Parathyroid adenoma (tissue), 2 donors: ENCODE data around the gene HAUS3.

Experiments used
- H2AFZ ChIP-seq: fragments of 300-600 bp; sonication (generic); one replicate; pipeline ENCODE4 v1.7.0; 2017; ENCODE audit warnings: antibody characterized with exemption, mild to moderate bottlenecking
- H3K27ac ChIP-seq: fragments of 300-600 bp; sonication (generic); one replicate; pipeline ENCODE4 v1.7.0; 2017
- H3K27me3 ChIP-seq: fragments of 300-600 bp; sonication (generic); one replicate; pipeline ENCODE4 v1.7.0; 2017; ENCODE audit warnings: low read length; ENCODE audit not compliant: control insufficient read depth, insufficient read depth
- H3K36me3 ChIP-seq: fragments of 300-600 bp; sonication (generic); one replicate; pipeline ENCODE4 v1.7.0; 2017; ENCODE audit warnings: low read length; ENCODE audit not compliant: control insufficient read depth, insufficient read depth
- H3K4me1 ChIP-seq: fragments of 300-600 bp; sonication (generic); one replicate; pipeline ENCODE4 v1.7.0; 2017; ENCODE audit warnings: control low read depth
- H3K4me2 ChIP-seq: fragments of 300-600 bp; sonication (generic); one replicate; pipeline ENCODE4 v1.7.0; 2017; ENCODE audit warnings: low read length
- H3K4me3 ChIP-seq: fragments of 300-600 bp; sonication (generic); one replicate; pipeline ENCODE4 v1.7.0; 2017; ENCODE audit warnings: low read depth, low read length
- H3K79me2 ChIP-seq: fragments of 300-600 bp; sonication (generic); one replicate; pipeline ENCODE4 v1.7.0; 2017; ENCODE audit warnings: control low read depth
- H3K9ac ChIP-seq: fragments of 300-600 bp; sonication (generic); one replicate; pipeline ENCODE4 v1.7.0; 2017; ENCODE audit warnings: mild to moderate bottlenecking
- H3K9me3 ChIP-seq: fragments of 300-600 bp; sonication (generic); one replicate; pipeline ENCODE4 v1.7.0; 2017; ENCODE audit warnings: low read length; ENCODE audit not compliant: control insufficient read depth
- TF ChIP-seq, protein P1 (sequence below): fragments of 300-600 bp; sonication (generic); IDR thresholded peaks from one replicate; pipeline ENCODE4 v1.7.0; 2017; ENCODE audit warnings: antibody characterized with exemption, mild to moderate bottlenecking
- donor health status: primary hyperparathyroidism.

Gene HAUS3

GRCh38 chr4:2194496-2194895, 47.4 kb downstream of the HAUS3 start:
- Histone ChIP-seq H2AFZ (no peak overlapping the region), H3K9me3 (no peaks in the 10 kb centered on the region), H3K79me2 (no peaks in the 10 kb centered on the region), H3K27me3 (no peaks in the 10 kb centered on the region), H3K4me1 (no peaks in the 10 kb centered on the region), H3K36me3 (no peaks in the 10 kb centered on the region), H3K9ac (no peak overlapping the region), H3K4me2 (no peak overlapping the region), H3K4me3 (no peak overlapping the region), H3K27ac (no peak overlapping the region)
- TF ChIP-seq, protein P1, sequence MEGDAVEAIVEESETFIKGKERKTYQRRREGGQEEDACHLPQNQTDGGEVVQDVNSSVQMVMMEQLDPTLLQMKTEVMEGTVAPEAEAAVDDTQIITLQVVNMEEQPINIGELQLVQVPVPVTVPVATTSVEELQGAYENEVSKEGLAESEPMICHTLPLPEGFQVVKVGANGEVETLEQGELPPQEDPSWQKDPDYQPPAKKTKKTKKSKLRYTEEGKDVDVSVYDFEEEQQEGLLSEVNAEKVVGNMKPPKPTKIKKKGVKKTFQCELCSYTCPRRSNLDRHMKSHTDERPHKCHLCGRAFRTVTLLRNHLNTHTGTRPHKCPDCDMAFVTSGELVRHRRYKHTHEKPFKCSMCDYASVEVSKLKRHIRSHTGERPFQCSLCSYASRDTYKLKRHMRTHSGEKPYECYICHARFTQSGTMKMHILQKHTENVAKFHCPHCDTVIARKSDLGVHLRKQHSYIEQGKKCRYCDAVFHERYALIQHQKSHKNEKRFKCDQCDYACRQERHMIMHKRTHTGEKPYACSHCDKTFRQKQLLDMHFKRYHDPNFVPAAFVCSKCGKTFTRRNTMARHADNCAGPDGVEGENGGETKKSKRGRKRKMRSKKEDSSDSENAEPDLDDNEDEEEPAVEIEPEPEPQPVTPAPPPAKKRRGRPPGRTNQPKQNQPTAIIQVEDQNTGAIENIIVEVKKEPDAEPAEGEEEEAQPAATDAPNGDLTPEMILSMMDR: no peak

- TF ChIP-seq, protein P1: no peak
- H3K79me2 ChIP-seq: no peaks in the 10 kb centered on the region
- H3K9ac ChIP-seq: no peak overlapping the region
- H3K4me1 ChIP-seq: no peaks in the 10 kb centered on the region
- H3K4me2 ChIP-seq: no peak overlapping the region
- no peaks in the 10 kb centered on the region for H3K36me3 ChIP-seq
- no peaks in the 10 kb centered on the region for H3K9me3 ChIP-seq
- H3K27me3 ChIP-seq: no peaks in the 10 kb centered on the region
- H2AFZ ChIP-seq: no peak overlapping the region
- H3K27ac ChIP-seq: no peak overlapping the region
- H3K4me3 ChIP-seq: no peak overlapping the region
These were observed 48.6 kb downstream of the HAUS3 start for GRCh38 chr4:2193326-2193725.

GRCh38 chr4:2186865-2187172, 55.1 kb downstream of the HAUS3 start:
- no peaks in the 10 kb centered on the region for H3K79me2 ChIP-seq

DNA sequence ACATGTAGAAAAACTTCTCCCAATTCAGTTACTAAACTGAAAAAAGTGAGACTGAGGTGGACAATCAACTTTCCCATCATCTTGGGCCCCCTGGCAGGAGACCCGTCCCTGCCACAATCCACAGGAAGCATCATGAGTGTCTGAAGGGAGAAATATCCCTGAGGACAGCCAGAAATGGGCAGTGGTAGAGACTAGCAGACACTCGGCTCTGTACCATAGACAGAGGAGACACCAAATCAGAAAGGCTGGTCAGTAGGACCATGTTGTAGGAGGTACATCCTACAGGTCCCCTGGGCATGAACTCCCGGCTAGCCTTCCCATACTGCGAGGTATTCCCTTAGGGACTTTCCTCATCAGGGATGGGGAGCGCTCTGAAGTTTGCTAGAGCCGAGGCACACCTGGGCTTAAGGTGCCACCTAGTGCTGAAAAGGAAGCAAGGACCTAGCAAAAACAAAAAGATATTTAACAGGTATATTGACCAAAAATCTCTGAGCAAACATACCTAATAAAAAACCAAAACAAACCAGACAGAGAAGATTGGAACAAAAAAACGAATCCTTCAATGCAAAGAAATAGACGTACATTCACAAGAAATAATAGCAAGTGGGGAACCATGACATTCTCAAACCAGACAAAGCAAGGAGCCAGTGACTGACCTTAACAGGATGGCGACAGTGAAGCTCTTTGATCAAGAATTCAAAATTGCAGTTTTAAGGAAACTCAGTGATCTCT, 55.6 kb downstream of the HAUS3 start:
- H3K9me3 ChIP-seq: no peaks in the 10 kb centered on the region
- no peak overlapping the region for H3K4me3 ChIP-seq
- no peaks in the 10 kb centered on the region for H3K79me2 ChIP-seq
- no peak overlapping the region for H3K27ac ChIP-seq
- H2AFZ ChIP-seq: no peak overlapping the region
- no peak overlapping the region for H3K4me2 ChIP-seq
- H3K9ac ChIP-seq: no peak overlapping the region
- no peaks in the 10 kb centered on the region for H3K4me1 ChIP-seq
- TF ChIP-seq, protein P1: peak; percentile 27
- H3K36me3 ChIP-seq: no peaks in the 10 kb centered on the region
- no peaks in the 10 kb centered on the region for H3K27me3 ChIP-seq

More at GRCh38 chr4:2186865-2187172, 55.1 kb downstream of the HAUS3 start:
- Histone ChIP-seq H3K4me1 (no peaks in the 10 kb centered on the region), H3K27me3 (no peaks in the 10 kb centered on the region), H3K9ac (no peak overlapping the region), H3K9me3 (no peaks in the 10 kb centered on the region), H3K27ac (no peak overlapping the region), H3K36me3 (no peaks in the 10 kb centered on the region), H2AFZ (no peak overlapping the region), H3K4me2 (no peak overlapping the region), H3K4me3 (no peak overlapping the region)
- TF ChIP-seq, protein P1: no peak

DNA sequence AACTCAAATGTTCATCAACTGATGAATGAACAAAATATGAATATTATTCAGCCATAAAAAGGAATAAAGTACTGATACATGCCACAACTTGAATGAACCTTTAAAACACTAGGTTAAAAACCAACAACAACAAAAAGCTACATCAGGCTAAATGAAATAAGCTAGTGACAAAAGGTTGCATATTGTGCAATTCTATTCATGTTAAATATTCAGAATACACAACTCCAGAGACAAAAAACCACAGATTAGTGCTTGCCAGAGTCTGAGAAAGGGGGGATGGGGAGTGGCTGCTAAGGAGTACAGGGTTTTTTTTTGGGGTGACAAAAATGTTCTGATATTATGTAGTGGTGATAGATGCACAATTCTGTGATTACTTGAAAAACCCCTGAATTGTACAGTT, 58.5 kb downstream of the HAUS3 start:
- Histone ChIP-seq H3K4me3 (no peak overlapping the region), H2AFZ (no peak overlapping the region), H3K4me1 (no peaks in the 10 kb centered on the region), H3K79me2 (no peaks in the 10 kb centered on the region), H3K27ac (no peak overlapping the region), H3K27me3 (no peaks in the 10 kb centered on the region), H3K9me3 (no peaks in the 10 kb centered on the region), H3K4me2 (no peak overlapping the region), H3K9ac (no peak overlapping the region), H3K36me3 (no peaks in the 10 kb centered on the region)
- TF ChIP-seq, protein P1: no peak
